GM12878 (cell line): ENCODE measurements around the gene VGLL4. TPM values are rescaled to one million over a fixed set of nuclear protein-coding genes. Genes with fewer than 3 reads are reported as not detected.

ENCODE experiments used
- CTCF ChIP-seq, 3 experiments: IDR thresholded peaks in 2 of 3; conservative IDR thresholded peaks in 1 of 3; 2 replicates each; pipeline ENCODE4 v1.5.1; 2011; ENCODE audit warnings: low read depth in 3 of 3, low read length in 3 of 3, mild to moderate bottlenecking in 3 of 3, control low read depth in 2 of 3, moderate library complexity in 2 of 3, inconsistent platforms in 1 of 3, mixed read lengths in 1 of 3; ENCODE audit not compliant: control insufficient read depth in 2 of 3, insufficient read depth in 1 of 3; ENCODE audit errors: extremely low read depth in 1 of 3
- E4F1 ChIP-seq: fragments of 450-650 bp; IDR thresholded peaks from 2 replicates; pipeline ENCODE4 v1.6.1; 2018; ENCODE audit warnings: borderline replicate concordance, mild to moderate bottlenecking; ENCODE audit not compliant: partially characterized antibody
- LARP7 ChIP-seq: fragments of 450-650 bp; IDR thresholded peaks from 2 replicates; pipeline ENCODE4 v1.6.1; 2017; ENCODE audit warnings: mild to moderate bottlenecking
- NFYA ChIP-seq: IDR thresholded peaks from 2 replicates; pipeline ENCODE4 v1.6.1; 2011; ENCODE audit warnings: low read depth, mild to moderate bottlenecking, low read length, improper control_type of control experiment, borderline replicate concordance
- SP1 ChIP-seq: IDR thresholded peaks from one replicate; pipeline ENCODE4 v1.6.1; 2011; ENCODE audit warnings: low read depth, low read length
- SRF ChIP-seq, 2 experiments: IDR thresholded peaks; 2 replicates each; pipeline ENCODE4 v1.6.1; 2011; ENCODE audit warnings: low read depth in 2 of 2, low read length in 2 of 2, mild to moderate bottlenecking in 1 of 2, moderate library complexity in 1 of 2
- SUPT20H ChIP-seq: IDR thresholded peaks from 2 replicates; pipeline ENCODE4 v1.6.1; 2011; ENCODE audit warnings: low read depth, mild to moderate bottlenecking, low read length, moderate library complexity, borderline replicate concordance; ENCODE audit not compliant: control insufficient read depth
- TAF1 ChIP-seq: IDR thresholded peaks from 2 replicates; pipeline ENCODE4 v1.6.1; 2011; ENCODE audit warnings: mild to moderate bottlenecking, low read depth, low read length, borderline replicate concordance
- ZBED1 ChIP-seq: IDR thresholded peaks from 2 replicates; pipeline ENCODE4 v1.6.1; 2016; ENCODE audit warnings: borderline replicate concordance
- ZBTB11 ChIP-seq: fragments of 450-650 bp; formaldehyde crosslinking; IDR thresholded peaks from 2 replicates; pipeline ENCODE4 v1.5.0; 2022; ENCODE audit warnings: mild to moderate bottlenecking, missing genetic modification characterization
- polyA plus RNA-seq, 11 experiments: library from polyadenylated mRNA; depleted of rRNA in 4 of 11; unstranded in 6 of 11; stranded (reverse) in 5 of 11; fragments of >200 nt; fragmentation: Nextera tagmentation in 4 of 11; fragmentation: Illumina TruSeq in 1 of 11; extraction: Ambion mirVana in 4 of 11; extraction: Trizol in 1 of 11; gene quantifications; 1 replicate in 1 of 11; 2 replicates in 10 of 11; pipeline versions ENCODE4 v1.2.1 to v1.2.3, GENCODE V29; 2011 to 2016; ENCODE audit warnings: inconsistent platforms in 2 of 11, missing spikeins in 2 of 11, low read depth in 1 of 11
- total RNA-seq, 4 experiments: library from RNA; depleted of rRNA in 3 of 4; stranded (reverse); fragments of >200 nt in 3 of 4; fragmentation: Illumina TruSeq in 1 of 4; extraction: Trizol in 1 of 4; gene quantifications; 2 replicates each; pipeline versions ENCODE4 v1.2.1 to v1.2.3, GENCODE V29; 2013 to 2021
- TF ChIP-seq, protein P1 (sequence below): IDR thresholded peaks from 2 replicates; pipeline ENCODE4 v1.6.1; 2012; ENCODE audit warnings: improper control_type of control experiment, low read depth, low read length; ENCODE audit not compliant: insufficient replicate concordance
- TF ChIP-seq, protein P2 (sequence below): fragments of 450-650 bp; IDR thresholded peaks from 2 replicates; pipeline ENCODE4 v1.6.1; 2017; ENCODE audit warnings: mild to moderate bottlenecking

Gene VGLL4
- total and polyA plus RNA-seq, 10 of the 15 experiments (the other 5 are each of a cell fraction or from before 2014, with no cell fraction given): 0.44 to 38.1 (median 16.1) TPM

- TF ChIP-seq, protein P1, sequence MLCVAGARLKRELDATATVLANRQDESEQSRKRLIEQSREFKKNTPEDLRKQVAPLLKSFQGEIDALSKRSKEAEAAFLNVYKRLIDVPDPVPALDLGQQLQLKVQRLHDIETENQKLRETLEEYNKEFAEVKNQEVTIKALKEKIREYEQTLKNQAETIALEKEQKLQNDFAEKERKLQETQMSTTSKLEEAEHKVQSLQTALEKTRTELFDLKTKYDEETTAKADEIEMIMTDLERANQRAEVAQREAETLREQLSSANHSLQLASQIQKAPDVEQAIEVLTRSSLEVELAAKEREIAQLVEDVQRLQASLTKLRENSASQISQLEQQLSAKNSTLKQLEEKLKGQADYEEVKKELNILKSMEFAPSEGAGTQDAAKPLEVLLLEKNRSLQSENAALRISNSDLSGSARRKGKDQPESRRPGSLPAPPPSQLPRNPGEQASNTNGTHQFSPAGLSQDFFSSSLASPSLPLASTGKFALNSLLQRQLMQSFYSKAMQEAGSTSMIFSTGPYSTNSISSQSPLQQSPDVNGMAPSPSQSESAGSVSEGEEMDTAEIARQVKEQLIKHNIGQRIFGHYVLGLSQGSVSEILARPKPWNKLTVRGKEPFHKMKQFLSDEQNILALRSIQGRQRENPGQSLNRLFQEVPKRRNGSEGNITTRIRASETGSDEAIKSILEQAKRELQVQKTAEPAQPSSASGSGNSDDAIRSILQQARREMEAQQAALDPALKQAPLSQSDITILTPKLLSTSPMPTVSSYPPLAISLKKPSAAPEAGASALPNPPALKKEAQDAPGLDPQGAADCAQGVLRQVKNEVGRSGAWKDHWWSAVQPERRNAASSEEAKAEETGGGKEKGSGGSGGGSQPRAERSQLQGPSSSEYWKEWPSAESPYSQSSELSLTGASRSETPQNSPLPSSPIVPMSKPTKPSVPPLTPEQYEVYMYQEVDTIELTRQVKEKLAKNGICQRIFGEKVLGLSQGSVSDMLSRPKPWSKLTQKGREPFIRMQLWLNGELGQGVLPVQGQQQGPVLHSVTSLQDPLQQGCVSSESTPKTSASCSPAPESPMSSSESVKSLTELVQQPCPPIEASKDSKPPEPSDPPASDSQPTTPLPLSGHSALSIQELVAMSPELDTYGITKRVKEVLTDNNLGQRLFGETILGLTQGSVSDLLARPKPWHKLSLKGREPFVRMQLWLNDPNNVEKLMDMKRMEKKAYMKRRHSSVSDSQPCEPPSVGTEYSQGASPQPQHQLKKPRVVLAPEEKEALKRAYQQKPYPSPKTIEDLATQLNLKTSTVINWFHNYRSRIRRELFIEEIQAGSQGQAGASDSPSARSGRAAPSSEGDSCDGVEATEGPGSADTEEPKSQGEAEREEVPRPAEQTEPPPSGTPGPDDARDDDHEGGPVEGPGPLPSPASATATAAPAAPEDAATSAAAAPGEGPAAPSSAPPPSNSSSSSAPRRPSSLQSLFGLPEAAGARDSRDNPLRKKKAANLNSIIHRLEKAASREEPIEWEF: no peak
- TF ChIP-seq CTCF (IDR thresholded peaks at IDR 0.05 in 2 of 3, conservative IDR thresholded peaks at IDR 0.05 in 1 of 3; ENCODE audit: control insufficient read depth in 2 of 3, extremely low read depth in 1 of 3, insufficient read depth in 1 of 3, low read depth in 3 of 3, low read length in 3 of 3): no peak
- no peak for TF ChIP-seq ZBED1
- no peak for TF ChIP-seq TAF1
- TF ChIP-seq, protein P2, sequence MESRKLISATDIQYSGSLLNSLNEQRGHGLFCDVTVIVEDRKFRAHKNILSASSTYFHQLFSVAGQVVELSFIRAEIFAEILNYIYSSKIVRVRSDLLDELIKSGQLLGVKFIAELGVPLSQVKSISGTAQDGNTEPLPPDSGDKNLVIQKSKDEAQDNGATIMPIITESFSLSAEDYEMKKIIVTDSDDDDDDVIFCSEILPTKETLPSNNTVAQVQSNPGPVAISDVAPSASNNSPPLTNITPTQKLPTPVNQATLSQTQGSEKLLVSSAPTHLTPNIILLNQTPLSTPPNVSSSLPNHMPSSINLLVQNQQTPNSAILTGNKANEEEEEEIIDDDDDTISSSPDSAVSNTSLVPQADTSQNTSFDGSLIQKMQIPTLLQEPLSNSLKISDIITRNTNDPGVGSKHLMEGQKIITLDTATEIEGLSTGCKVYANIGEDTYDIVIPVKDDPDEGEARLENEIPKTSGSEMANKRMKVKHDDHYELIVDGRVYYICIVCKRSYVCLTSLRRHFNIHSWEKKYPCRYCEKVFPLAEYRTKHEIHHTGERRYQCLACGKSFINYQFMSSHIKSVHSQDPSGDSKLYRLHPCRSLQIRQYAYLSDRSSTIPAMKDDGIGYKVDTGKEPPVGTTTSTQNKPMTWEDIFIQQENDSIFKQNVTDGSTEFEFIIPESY: no peak
- no peak for TF ChIP-seq SP1
- no peak for TF ChIP-seq SUPT20H
- TF ChIP-seq NFYA: no peak
- TF ChIP-seq LARP7: no peak
- no peak for TF ChIP-seq ZBTB11 (CRISPR knock-in tag)
- no peak for TF ChIP-seq E4F1
- TF ChIP-seq SRF (IDR thresholded peaks at IDR 0.05; ENCODE audit: low read depth in 2 of 2, low read length in 2 of 2): no peak
Measured at GRCh38 chr3:11636394-11636770, 7.3 kb downstream of the VGLL4 start (continued).
